MCF 10A (cell line): Measurements from ENCODE around the gene GH2. TPM values are rescaled to one million over a fixed set of nuclear protein-coding genes. Genes with fewer than 3 reads are reported as not detected.

Source experiments
- total RNA-seq: library from RNA; stranded (reverse); gene quantifications from 2 replicates; pipeline ENCODE4 v1.2.3, GENCODE V29; 2022

The GH2 gene
- total RNA-seq, 1 experiment from 2014 or later, result not detected

Other genes starting within 250 kb of the GH2 start
- gene LIMD2, start 181.8 kb downstream of the GH2 start, total RNA-seq, result 0.56 and 0.93 TPM in 2 replicates
- gene STRADA, start 140.1 kb downstream of the GH2 start, total RNA-seq, result 36.5 and 36.6 TPM in 2 replicates
- 86.4 and 114 TPM in 2 replicates for gene CCDC47, start 108.3 kb downstream of the GH2 start, total RNA-seq
- gene DDX42, start 107.8 kb downstream of the GH2 start, total RNA-seq, result 137 and 144 TPM in 2 replicates
- 148 and 151 TPM in 2 replicates for gene PSMC5, start 54.5 kb downstream of the GH2 start, total RNA-seq
- gene FTSJ3, start 54.3 kb downstream of the GH2 start, total RNA-seq, result 36.7 and 49.5 TPM in 2 replicates
- gene SMARCD2, start 39.3 kb downstream of the GH2 start, total RNA-seq, result 43.7 and 54.6 TPM in 2 replicates
- gene CSH2, start 8.3 kb downstream of the GH2 start, total RNA-seq, result not detected in 2 replicates
- not detected in 2 replicates for gene CSH1, start 14.6 kb upstream of the GH2 start, total RNA-seq
- gene CSHL1, start 29.3 kb upstream of the GH2 start, total RNA-seq, result not detected in 2 replicates
- gene GH1, start 36.9 kb upstream of the GH2 start, total RNA-seq, result not detected in 2 replicates
- not detected in 2 replicates for gene CD79B, start 50.4 kb upstream of the GH2 start, total RNA-seq
- gene SCN4A, start 91.0 kb upstream of the GH2 start, total RNA-seq, result 0.05 TPM in 1 of 2 replicates, not detected in the other
- gene PRR29, start 116.4 kb upstream of the GH2 start, total RNA-seq, result not detected in 2 replicates
- 0.34 TPM in 1 of 2 replicates, not detected in the other for gene ICAM2, start 138.7 kb upstream of the GH2 start, total RNA-seq
- gene ERN1, start 248.2 kb upstream of the GH2 start, total RNA-seq, result 79.5 and 87.0 TPM in 2 replicates